HG03095 (cell line): ENCODE data around the gene FAU.

Experiments
- ATAC-seq: cut with Tn5 transposase; IDR thresholded peaks from one replicate; pipeline ENCODE4 v1.9.1; 2021; ENCODE audit warnings: moderate library complexity; ENCODE audit not compliant: unreplicated experiment

Gene FAU

GRCh38 chr11:65109231-65110198 is 12.4 kb downstream of the FAU start:
- no peak for ATAC-seq

- no peak for ATAC-seq
Measured at GRCh38 chr11:65108469-65109123, 13.3 kb downstream of the FAU start.

- no peak for ATAC-seq
Measured at GRCh38 chr11:65107751-65108468, 14.0 kb downstream of the FAU start.

- no peak for ATAC-seq
Measured at GRCh38 chr11:65107078-65107477, 14.9 kb downstream of the FAU start.

GRCh38 chr11:65104628-65105027 is 17.3 kb downstream of the FAU start:
- no peak for ATAC-seq

DNA sequence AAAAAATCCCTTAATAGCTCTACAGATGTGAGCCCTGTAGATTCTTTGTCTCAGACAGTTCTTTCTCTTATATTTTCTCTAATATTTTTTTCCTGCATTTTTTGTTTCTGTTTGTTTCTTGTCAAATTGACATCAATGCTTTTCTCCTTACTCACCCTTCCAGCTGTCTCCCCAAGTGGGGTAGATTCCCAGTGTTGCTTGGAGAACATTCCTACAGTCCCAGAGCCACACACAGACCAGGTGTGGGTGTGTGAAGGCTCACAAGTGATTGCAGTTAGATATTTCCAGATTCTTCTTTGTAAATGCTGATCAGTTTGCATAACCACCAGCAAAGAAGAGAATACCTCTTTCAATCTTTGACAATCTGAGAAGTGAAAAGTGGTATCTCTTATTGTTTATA is 18.5 kb downstream of the FAU start:
- ATAC-seq = no peak

DNA sequence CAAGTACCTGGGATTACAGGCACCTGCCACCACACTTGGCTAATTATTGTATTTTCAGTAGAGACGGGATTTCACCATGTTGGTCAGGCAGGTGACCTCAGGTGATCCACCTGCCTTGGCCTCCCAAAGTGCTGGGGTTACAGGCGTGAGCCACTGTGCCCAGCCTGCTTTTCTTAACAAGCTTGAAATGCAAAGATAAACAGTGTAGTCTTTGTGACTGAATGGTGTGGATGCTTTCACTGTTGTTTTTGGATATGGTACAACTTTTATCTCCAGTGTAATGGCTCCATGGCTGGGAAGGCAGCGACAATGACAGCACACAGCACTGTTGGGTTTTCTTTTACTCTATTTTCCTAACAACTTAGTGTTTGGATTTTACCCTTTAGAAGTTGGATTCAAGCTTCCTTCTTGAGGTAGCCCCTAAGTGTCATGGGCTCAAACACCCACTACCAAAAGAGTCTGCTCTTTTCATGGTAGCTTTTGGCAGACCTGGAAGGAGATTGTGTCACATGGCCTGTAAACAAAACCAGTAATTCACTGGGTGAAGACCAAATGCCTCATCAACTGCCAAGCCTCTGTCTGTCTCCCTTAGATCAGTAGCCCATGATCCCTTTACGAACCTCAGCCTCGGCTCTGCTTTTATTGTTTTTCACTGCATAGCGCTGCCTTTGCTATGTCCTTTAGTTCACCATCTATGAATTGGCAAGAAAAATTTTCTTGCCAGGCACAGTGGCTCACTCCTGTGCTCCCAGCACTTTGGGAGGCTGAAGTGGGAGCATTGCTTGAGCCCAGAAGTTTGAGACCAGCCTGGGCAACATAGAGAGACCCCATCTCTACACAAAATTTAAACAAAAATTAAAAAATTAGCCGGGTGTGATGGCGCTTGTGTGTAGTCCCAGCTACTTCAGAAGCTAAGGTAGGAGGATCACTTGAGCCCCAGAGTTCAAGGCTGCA is 19.5 kb downstream of the FAU start:
- ATAC-seq = no peak

GRCh38 chr11:65100674-65101350 is 21.1 kb downstream of the FAU start:
- ATAC-seq = no peak

DNA sequence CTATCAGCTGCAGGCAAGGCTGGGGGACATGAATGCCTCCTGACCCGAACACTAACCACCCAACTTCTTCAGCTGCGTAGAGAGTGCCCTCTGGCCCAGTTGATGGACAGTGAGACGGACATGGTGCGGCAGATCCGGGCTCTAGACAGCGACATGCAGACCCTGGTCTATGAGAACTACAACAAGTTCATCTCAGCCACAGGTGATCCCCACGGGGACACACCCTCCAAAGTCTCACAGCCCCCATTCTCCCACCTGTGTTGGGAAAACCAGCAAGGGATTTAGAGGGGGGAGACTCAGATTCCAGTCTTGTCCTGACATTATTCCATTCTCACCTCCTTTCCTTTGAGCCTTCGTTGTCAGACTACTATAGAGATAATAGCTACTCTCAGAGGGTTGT is 25.0 kb downstream of the FAU start:
- ATAC-seq = no peak

DNA sequence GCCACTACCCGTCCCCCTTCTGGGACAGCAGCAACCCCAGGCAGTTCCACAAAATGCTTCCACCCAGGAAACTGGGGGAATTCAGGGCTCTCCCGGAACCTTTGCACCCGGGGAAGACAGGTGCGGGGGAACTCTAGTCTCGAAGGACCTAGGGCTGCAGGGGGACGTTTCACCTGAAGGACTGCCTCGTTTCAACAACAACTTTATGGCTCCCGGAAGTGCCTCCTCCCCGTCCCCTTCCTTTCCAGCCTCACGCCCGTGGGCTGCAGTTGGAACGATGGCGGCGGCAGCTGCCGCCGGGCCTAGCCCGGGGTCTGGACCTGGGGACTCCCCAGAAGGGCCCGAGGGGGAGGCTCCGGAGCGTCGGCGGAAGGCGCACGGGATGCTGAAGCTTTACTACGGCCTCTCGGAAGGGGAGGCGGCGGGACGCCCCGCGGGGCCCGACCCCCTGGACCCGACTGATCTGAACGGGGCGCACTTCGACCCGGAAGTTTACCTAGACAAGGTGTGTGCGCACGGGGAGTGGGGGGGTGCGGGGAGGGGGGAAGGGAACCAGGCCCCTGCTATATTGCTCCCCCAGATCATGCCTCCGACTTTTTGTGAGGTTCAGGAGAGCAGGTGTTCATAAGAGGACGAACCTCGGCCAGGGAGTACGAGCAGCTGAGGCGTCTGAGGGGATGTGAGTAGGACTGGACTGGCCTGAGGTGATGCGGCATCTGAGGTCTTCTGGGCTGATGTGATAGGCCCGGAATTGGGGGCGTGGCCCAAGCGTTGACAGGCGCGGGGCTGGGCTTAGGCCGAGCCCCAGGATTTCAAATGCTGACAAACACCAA is 25.7 kb downstream of the FAU start, which contains the start of gene VPS51:
VPS51 (plus strand) TSS at position 241 of the 833 bp plus-strand sequence; CDS start at position 278, 37 bp downstream.
- peak; percentile 82 for ATAC-seq

DNA sequence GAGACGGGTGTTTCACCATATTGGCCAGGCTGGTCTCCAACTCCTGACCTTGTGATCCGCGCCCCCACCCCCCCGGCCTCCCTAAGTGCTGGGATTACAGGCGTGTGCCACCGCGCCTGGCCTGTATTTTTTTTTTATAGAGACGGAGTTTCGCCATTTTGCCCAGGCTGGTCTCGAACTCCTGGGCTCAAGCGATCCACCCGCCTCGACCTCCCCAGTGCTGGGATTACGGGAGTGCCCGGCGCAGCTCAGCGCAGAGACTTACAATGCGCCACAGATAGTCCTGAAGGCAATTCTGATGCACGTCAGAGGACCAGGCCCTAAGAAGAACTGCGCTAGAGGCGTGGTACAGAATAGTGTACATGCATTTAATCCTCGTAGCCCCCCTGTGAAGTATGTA is 26.5 kb downstream of the FAU start:
- ATAC-seq = no peak

- no peak for ATAC-seq
Measured at GRCh38 chr11:65090628-65091027, 31.3 kb downstream of the FAU start.

DNA sequence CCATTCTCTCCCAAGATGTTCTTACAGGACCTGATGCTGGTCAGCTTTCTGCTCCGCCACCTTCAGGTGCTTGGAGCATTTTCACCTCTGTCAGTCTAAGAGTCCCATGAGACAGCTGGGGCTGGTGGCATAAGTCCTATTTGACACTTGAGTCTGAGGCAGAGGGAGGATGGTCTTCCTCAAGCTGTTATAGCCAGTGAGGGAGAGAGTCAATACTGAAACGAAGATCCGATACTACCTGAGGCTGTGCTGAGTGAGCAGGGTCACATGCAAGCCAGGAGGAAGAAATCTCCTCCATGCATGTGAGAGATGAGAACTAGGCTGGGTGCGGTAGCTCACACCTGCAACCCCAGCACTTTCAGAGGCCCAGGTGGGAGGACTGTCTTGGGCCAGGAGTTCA is 32.3 kb downstream of the FAU start:
- no peak for ATAC-seq

DNA sequence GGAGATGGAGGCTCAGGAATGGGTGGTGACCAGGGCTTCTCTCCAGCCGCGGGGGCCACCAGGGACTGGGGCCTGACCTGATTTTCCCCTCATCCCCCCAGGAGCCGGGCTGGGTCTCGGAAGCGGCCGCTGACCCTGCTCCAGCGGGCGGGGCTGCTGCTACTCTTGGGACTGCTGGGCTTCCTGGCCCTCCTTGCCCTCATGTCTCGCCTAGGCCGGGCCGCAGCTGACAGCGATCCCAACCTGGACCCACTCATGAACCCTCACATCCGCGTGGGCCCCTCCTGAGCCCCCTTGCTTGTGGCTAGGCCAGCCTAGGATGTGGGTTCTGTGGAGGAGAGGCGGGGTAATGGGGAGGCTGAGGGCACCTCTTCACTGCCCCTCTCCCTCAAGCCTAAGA is 34.1 kb downstream of the FAU start:
- ATAC-seq = no peak

- no peak for ATAC-seq
Measured at GRCh38 chr11:65087216-65087615, 34.7 kb downstream of the FAU start.

GRCh38 chr11:65086809-65087208 is 35.1 kb downstream of the FAU start:
- no peak for ATAC-seq

DNA sequence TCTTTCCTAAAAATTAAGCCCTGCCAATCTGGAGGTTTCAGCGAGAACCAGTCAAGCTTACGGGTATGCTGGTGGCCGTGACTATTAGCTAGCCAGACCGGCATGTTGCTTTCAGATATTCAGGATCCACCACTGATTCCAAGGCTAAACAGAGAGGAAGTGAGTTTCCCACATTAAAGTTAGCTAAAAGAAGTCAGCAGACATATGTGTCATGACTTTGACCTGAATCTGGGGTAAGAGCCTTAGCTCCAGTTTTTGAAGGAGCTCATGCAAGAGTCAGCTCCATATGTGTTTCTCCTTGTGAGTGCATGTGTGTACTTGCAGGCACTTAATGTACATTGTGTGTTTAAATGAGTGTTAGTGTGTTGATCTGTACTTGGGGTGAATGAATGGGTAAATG is 36.5 kb downstream of the FAU start:
- ATAC-seq = no peak

- ATAC-seq = no peak
Measured at GRCh38 chr11:65084598-65085375, 37.1 kb downstream of the FAU start.
